CD14-positive monocyte (primary cell): ENCODE results near the gene CALML4. TPM values are rescaled to one million over a fixed set of nuclear protein-coding genes. Genes with fewer than 3 reads are reported as not detected.

ENCODE experiments used
- DNase-seq, 3 donors: peaks; one replicate each; pipeline ENCODE4 v3.0.0-alpha.2; 2011 to 2022
- H2AFZ ChIP-seq: 2 replicates; pipeline ENCODE4 v1.6.0; 2012; ENCODE audit warnings: mild to moderate bottlenecking, low read depth, low read length, inconsistent platforms; ENCODE audit not compliant: insufficient read depth, poor library complexity, severe bottlenecking
- H3K27ac ChIP-seq, 2 donors: 1 replicate in 1 of 2; 2 replicates in 1 of 2; pipeline ENCODE4 v1.5.1; 2012 to 2013; ENCODE audit warnings: low read length in 2 of 2, control low read depth in 1 of 2, inconsistent platforms in 1 of 2, low read depth in 1 of 2, mild to moderate bottlenecking in 1 of 2
- H3K27me3 ChIP-seq, 2 donors: one replicate each; pipeline versions ENCODE4 v1.6.0 to v1.6.1; 2011 to 2013; ENCODE audit warnings: low read length in 2 of 2; ENCODE audit not compliant: control insufficient read depth in 2 of 2, insufficient read depth in 2 of 2
- H3K36me3 ChIP-seq, 2 donors: replicated peaks in 1 of 2; 1 replicate in 1 of 2; 2 replicates in 1 of 2; pipeline versions ENCODE4 v1.5.1 to v1.6.1; 2012 to 2013; ENCODE audit warnings: low read length in 2 of 2, control low read depth in 1 of 2, inconsistent platforms in 1 of 2, mild to moderate bottlenecking in 1 of 2; ENCODE audit not compliant: insufficient read depth in 2 of 2, control insufficient read depth in 1 of 2
- H3K4me1 ChIP-seq, 2 donors: 1 replicate in 1 of 2; 2 replicates in 1 of 2; pipeline versions ENCODE4 v1.5.1 to v1.6.1; 2012 to 2013; ENCODE audit warnings: low read length in 2 of 2, control low read depth in 1 of 2, inconsistent platforms in 1 of 2, mild to moderate bottlenecking in 1 of 2, moderate library complexity in 1 of 2; ENCODE audit not compliant: insufficient read depth in 2 of 2, control insufficient read depth in 1 of 2
- H3K4me2 ChIP-seq: replicated peaks from 2 replicates; pipeline ENCODE3; 2012; ENCODE audit warnings: low read length, moderate library complexity, mild to moderate bottlenecking; ENCODE audit not compliant: poor library complexity, severe bottlenecking; ENCODE audit errors: extremely low read depth
- H3K4me3 ChIP-seq, 3 experiments: fragments of 200-600 bp in 1 of 3; sonication (generic) in 1 of 3; replicated peaks in 1 of 3; 1 replicate in 2 of 3; 2 replicates in 1 of 3; pipeline ENCODE4 v1.5.1; 2011 to 2013; ENCODE audit warnings: low read length in 3 of 3, mild to moderate bottlenecking in 3 of 3, control low read depth in 2 of 3, low read depth in 2 of 3, inconsistent platforms in 1 of 3, moderate library complexity in 1 of 3
- H3K79me2 ChIP-seq: 2 replicates; pipeline ENCODE4 v1.6.0; 2012; ENCODE audit warnings: mild to moderate bottlenecking, control low read depth, inconsistent platforms, low read length, moderate library complexity; ENCODE audit not compliant: insufficient read depth
- H3K9ac ChIP-seq: 2 replicates; pipeline ENCODE4 v1.6.0; 2017; ENCODE audit warnings: low read length, mild to moderate bottlenecking; ENCODE audit not compliant: insufficient read depth, poor library complexity, severe bottlenecking
- H3K9me3 ChIP-seq, 2 donors: replicated peaks in 1 of 2; 1 replicate in 1 of 2; 2 replicates in 1 of 2; pipeline versions ENCODE4 v1.5.1 to v1.6.1; 2012 to 2013; ENCODE audit warnings: low read length in 2 of 2, control low read depth in 1 of 2; ENCODE audit not compliant: control insufficient read depth in 1 of 2, insufficient read depth in 1 of 2
- H4K20me1 ChIP-seq: 2 replicates; pipeline ENCODE4 v1.6.0; 2012; ENCODE audit warnings: mild to moderate bottlenecking, low read length, control low read depth, moderate library complexity; ENCODE audit not compliant: insufficient read depth
- H3K27ac Mint-ChIP-seq, 7 donors: one replicate each; pipeline ENCODE4 v1.8.0; 2020; ENCODE audit warnings: mild to moderate bottlenecking in 7 of 7, mixed read lengths in 7 of 7, moderate library complexity in 6 of 7, inconsistent platforms in 2 of 7
- H3K27me3 Mint-ChIP-seq, 3 donors: one replicate each; pipeline ENCODE4 v1.8.0; 2021 to 2022; ENCODE audit warnings: low read depth in 3 of 3, mild to moderate bottlenecking in 3 of 3, mixed read lengths in 3 of 3, moderate library complexity in 3 of 3, inconsistent platforms in 1 of 3
- H3K36me3 Mint-ChIP-seq, 2 donors: one replicate each; pipeline ENCODE4 v1.8.0; 2020; ENCODE audit warnings: mixed read lengths in 2 of 2, inconsistent platforms in 1 of 2, mild to moderate bottlenecking in 1 of 2
- H3K4me1 Mint-ChIP-seq: one replicate; pipeline ENCODE4 v1.8.0; 2020; ENCODE audit warnings: mild to moderate bottlenecking, mixed read lengths
- H3K4me3 Mint-ChIP-seq, 2 donors: one replicate each; pipeline ENCODE4 v1.8.0; 2020; ENCODE audit warnings: mild to moderate bottlenecking in 2 of 2, mixed read lengths in 2 of 2, moderate library complexity in 1 of 2
- H3K9me3 Mint-ChIP-seq, 7 donors: one replicate each; pipeline ENCODE4 v1.8.0; 2020 to 2022; ENCODE audit warnings: mixed read lengths in 7 of 7, mild to moderate bottlenecking in 6 of 7, moderate library complexity in 6 of 7, inconsistent platforms in 2 of 7
- CTCF ChIP-seq: fragments of 200-600 bp; IDR thresholded peaks from one replicate; pipeline ENCODE4 v1.8.0; 2022; ENCODE audit warnings: antibody characterized with exemption, mild to moderate bottlenecking
- WGBS: methylation state at CpG from one replicate; pipeline ENCODE4 v1.1.5; 2013; ENCODE audit warnings: missing lambda C conversion rate; ENCODE audit not compliant: insufficient coverage; 5-methylcytosine and 5-hydroxymethylcytosine counted together
- intact Hi-C, 2 donors: fragments of 100-400 bp; cut with micrococcal nuclease; formaldehyde crosslinking; loops; one replicate each; pipeline versions ENCODE4 v1.15.0 to v1.15.1; 2023
- polyA plus RNA-seq, 3 donors: library from polyadenylated mRNA; depleted of rRNA in 1 of 3; unstranded in 2 of 3; stranded (reverse) in 1 of 3; fragments of 300-500 nt in 2 of 3; fragments of >200 nt in 1 of 3; fragmentation: Illumina TruSeq in 2 of 3; gene quantifications; 1 replicate in 2 of 3; 2 replicates in 1 of 3; pipeline ENCODE4 v1.2.3, GENCODE V29; 2012 to 2021

The CALML4 gene
- polyA plus RNA-seq, 3 donors, result 24.3 to 44.5 (median 38.8) TPM

DNA sequence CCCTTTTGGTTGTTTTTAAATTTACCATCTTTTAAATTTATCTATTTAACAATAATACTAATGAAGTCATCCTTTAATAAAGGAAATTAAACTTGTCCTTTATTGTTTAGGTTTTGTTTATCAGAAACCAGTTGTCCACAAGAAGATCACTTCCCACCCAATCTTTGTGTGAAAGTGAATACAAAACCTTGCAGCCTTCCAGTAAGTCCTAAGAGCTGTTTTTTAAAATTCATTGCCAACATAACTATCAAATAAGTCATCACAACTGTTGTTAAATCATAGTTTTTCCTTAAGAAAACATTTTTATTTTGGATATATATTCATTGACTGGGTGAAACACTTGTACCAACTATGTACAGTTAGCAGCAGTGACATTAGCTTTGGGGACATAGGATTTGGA, 59.4 kb downstream of the CALML4 start:
- peaks cover 0 to 1% (median 0%) of the 10 kb centered on the region in 3 donors for H3K27me3 Mint-ChIP-seq
- Histone ChIP-seq H3K9me3 (no peaks in the 10 kb centered on the region), H3K4me3 (no peak overlapping the region), H3K27me3 (no peaks in the 10 kb centered on the region), H3K79me2 (peaks cover 79% of the 10 kb centered on the region), H2AFZ (no peak overlapping the region), H3K4me1 (no peaks in the 10 kb centered on the region), H4K20me1 (peaks cover 100% of the 10 kb centered on the region), H3K36me3 (peaks cover 69 to 82% of the 10 kb centered on the region in 2 donors), H3K27ac (peak overlapping the region in 1 of 2 donors; percentile 21), H3K4me2 (no peak overlapping the region), H3K9ac (no peak overlapping the region)
- peak overlapping the region in 1 of 7 donors; percentile 17 for H3K27ac Mint-ChIP-seq
- H3K36me3 Mint-ChIP-seq, result peaks cover 49 to 59% of the 10 kb centered on the region in 2 donors
- H3K4me3 Mint-ChIP-seq, result no peak overlapping the region
- H3K9me3 Mint-ChIP-seq, result no peaks in the 10 kb centered on the region
- H3K4me1 Mint-ChIP-seq, result peaks cover 2% of the 10 kb centered on the region
- DNase-seq, result no peak
- TF ChIP-seq CTCF, result no peak
- intact Hi-C loops, result no loop called here

DNA sequence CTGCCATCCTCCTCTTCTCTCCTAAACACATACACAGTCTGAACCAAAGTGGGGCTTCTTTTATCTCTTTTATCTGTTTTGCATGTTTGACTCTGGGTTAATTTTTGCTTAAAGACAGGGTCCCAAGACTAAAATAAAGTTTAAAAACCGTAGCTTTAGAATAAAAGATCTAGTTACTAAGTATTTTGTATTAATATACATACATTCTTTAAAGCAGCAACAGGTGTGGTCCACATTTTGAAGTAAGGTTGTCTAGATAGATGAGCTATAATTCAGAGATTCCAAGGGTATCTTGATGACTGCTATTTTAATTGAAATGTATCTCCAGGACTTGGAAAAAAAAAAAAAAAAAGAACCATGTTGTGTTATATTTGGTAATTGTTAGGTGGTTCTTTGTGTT, 61.3 kb downstream of the CALML4 start:
- H3K27me3 ChIP-seq, result no peaks in the 10 kb centered on the region
- H3K36me3 Mint-ChIP-seq, result peaks cover 46 to 53% of the 10 kb centered on the region in 2 donors
- DNase-seq, result no peak
- peaks cover 61 to 72% of the 10 kb centered on the region in 2 donors for H3K36me3 ChIP-seq
- H3K27me3 Mint-ChIP-seq, result peaks cover 0 to 1% (median 0%) of the 10 kb centered on the region in 3 donors
- H3K4me3 Mint-ChIP-seq, result no peak overlapping the region
- no peak overlapping the region for H2AFZ ChIP-seq
- TF ChIP-seq CTCF, result no peak
- no CpG with 5 or more reads among the region's 1 CpG for WGBS
- H3K9ac ChIP-seq, result no peak overlapping the region
- no peaks in the 10 kb centered on the region for H3K9me3 Mint-ChIP-seq
- H3K4me2 ChIP-seq, result no peak overlapping the region
- no peaks in the 10 kb centered on the region for H3K4me1 ChIP-seq
- H3K79me2 ChIP-seq, result peaks cover 86% of the 10 kb centered on the region
- H3K27ac ChIP-seq, result no peak overlapping the region
- peaks cover under 1% of the 10 kb centered on the region for H3K4me1 Mint-ChIP-seq
- H3K27ac Mint-ChIP-seq, result peak overlapping the region in 1 of 7 donors; percentile 57
- intact Hi-C loops, result no loop called here
- H3K4me3 ChIP-seq, result no peak overlapping the region
- peaks cover 100% of the 10 kb centered on the region for H4K20me1 ChIP-seq
- no peaks in the 10 kb centered on the region for H3K9me3 ChIP-seq
